ENCODE measurements around the gene TUB.

Gene TUB

GRCh38 chr11:8086001-8086479 lies 5.0 kb downstream of the TUB start:
- no peaks in the 10 kb centered on the region for H3K9me3 Mint-ChIP-seq
- H3K4me3 Mint-ChIP-seq: no peak overlapping the region
- intact Hi-C loops (cut with micrococcal nuclease): no loop called here
- H3K4me1 Mint-ChIP-seq (ENCODE audit: low read depth): no peaks in the 10 kb centered on the region
- no peaks in the 10 kb centered on the region for H3K36me3 Mint-ChIP-seq (ENCODE audit: low read depth)
- no peak overlapping the region for H3K27ac Mint-ChIP-seq
- peaks cover 32% of the 10 kb centered on the region for H3K27me3 Mint-ChIP-seq

DNA sequence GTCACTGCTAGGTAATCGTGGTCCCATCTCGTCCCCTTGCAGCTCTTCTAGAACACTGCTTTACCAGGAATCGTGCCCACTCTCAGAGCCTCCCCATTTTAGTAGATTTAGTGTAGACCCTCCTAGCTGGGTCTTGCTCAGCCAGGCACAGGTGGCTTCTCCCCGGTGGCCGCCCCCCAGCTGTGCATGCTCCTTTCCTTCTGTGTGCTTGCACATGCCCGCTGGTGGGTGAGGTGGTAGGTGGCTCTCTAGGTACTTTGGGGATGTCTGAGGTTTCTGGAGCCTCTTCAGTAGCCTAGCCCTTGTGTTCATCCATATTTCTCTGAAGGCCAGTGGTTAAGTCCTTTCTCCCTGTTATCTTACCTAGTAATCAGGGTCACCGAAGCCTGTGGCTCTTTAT lies 5.6 kb downstream of the TUB start:
- H3K9me3 Mint-ChIP-seq: no peaks in the 10 kb centered on the region
- H3K4me3 Mint-ChIP-seq: no peak overlapping the region
- H3K27ac Mint-ChIP-seq: no peak overlapping the region
- H3K4me1 Mint-ChIP-seq (ENCODE audit: low read depth): no peaks in the 10 kb centered on the region
- intact Hi-C loops (cut with micrococcal nuclease): no loop called here
- H3K27me3 Mint-ChIP-seq: peaks cover 29% of the 10 kb centered on the region
- H3K36me3 Mint-ChIP-seq (ENCODE audit: low read depth): no peaks in the 10 kb centered on the region

DNA sequence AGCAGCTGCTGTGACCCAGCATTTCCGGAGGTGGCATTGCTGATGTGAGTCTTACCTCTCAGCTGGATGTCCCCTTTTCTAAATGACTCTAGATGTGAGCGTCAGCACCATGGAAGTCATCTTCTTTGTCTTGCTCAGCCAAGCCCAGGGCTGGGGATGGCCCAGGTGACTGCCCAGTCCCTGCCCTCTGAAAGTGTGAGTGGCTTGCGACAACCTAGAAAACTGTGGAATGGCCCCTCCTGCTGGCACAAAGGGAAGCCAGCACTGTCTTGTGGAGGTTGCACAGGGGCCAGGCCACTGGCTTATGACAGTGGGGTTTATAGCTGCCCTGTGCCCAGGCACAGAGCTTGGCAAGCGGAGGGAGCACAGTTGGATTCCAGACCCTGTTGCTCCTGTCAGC lies 6.2 kb downstream of the TUB start:
- peaks cover 23% of the 10 kb centered on the region for H3K27me3 Mint-ChIP-seq

GRCh38 chr11:8087756-8088155 lies 6.7 kb downstream of the TUB start:
- intact Hi-C loops (cut with micrococcal nuclease): no loop called here
- Mint-ChIP-seq H3K27me3 (peaks cover 17% of the 10 kb centered on the region), H3K36me3 (ENCODE audit: low read depth) (no peaks in the 10 kb centered on the region), H3K9me3 (no peaks in the 10 kb centered on the region), H3K4me1 (ENCODE audit: low read depth) (no peaks in the 10 kb centered on the region), H3K4me3 (no peak overlapping the region), H3K27ac (no peak overlapping the region)

More for the DNA sequence above, 6.2 kb downstream of the TUB start:
- Mint-ChIP-seq H3K4me3 (no peak overlapping the region), H3K27ac (no peak overlapping the region), H3K4me1 (ENCODE audit: low read depth) (no peaks in the 10 kb centered on the region), H3K9me3 (no peaks in the 10 kb centered on the region), H3K36me3 (ENCODE audit: low read depth) (no peaks in the 10 kb centered on the region)
- intact Hi-C loops (cut with micrococcal nuclease): no loop called here

- Mint-ChIP-seq H3K27me3 (peaks cover 6% of the 10 kb centered on the region), H3K36me3 (ENCODE audit: low read depth) (no peaks in the 10 kb centered on the region), H3K4me1 (ENCODE audit: low read depth) (no peaks in the 10 kb centered on the region), H3K4me3 (no peak overlapping the region), H3K27ac (no peak overlapping the region), H3K9me3 (no peaks in the 10 kb centered on the region)
- intact Hi-C loops (cut with micrococcal nuclease): loop anchor here (10.0 kb wide), 2 partner anchors 195 to 995 kb away; no protein-coding TSS in a partner anchor
Measured at GRCh38 chr11:8089791-8090510, 8.9 kb downstream of the TUB start.

GRCh38 chr11:8090756-8091155 lies 9.7 kb downstream of the TUB start:
- peaks cover under 1% of the 10 kb centered on the region for H3K27me3 Mint-ChIP-seq
- H3K9me3 Mint-ChIP-seq: no peaks in the 10 kb centered on the region
- intact Hi-C loops (cut with micrococcal nuclease): loop anchor here (10.0 kb wide), 2 partner anchors 196 to 996 kb away; no protein-coding TSS in a partner anchor
- H3K4me1 Mint-ChIP-seq (ENCODE audit: low read depth): no peaks in the 10 kb centered on the region
- H3K27ac Mint-ChIP-seq: no peak overlapping the region
- no peak overlapping the region for H3K4me3 Mint-ChIP-seq
- H3K36me3 Mint-ChIP-seq (ENCODE audit: low read depth): no peaks in the 10 kb centered on the region

GRCh38 chr11:8091721-8092120 lies 10.7 kb downstream of the TUB start:
- intact Hi-C loops (cut with micrococcal nuclease): loop anchor here (10.0 kb wide), 2 partner anchors 197 to 997 kb away; no protein-coding TSS in a partner anchor
- no peaks in the 10 kb centered on the region for H3K9me3 Mint-ChIP-seq

GRCh38 chr11:8092587-8093424 lies 11.8 kb downstream of the TUB start:
- Mint-ChIP-seq H3K9me3 (no peaks in the 10 kb centered on the region), H3K4me3 (no peak overlapping the region), H3K27ac (no peak overlapping the region), H3K36me3 (ENCODE audit: low read depth) (no peaks in the 10 kb centered on the region), H3K4me1 (ENCODE audit: low read depth) (no peaks in the 10 kb centered on the region), H3K27me3 (no peaks in the 10 kb centered on the region)
- intact Hi-C loops (cut with micrococcal nuclease): loop anchor here (10.0 kb wide), 2 partner anchors 198 to 998 kb away; no protein-coding TSS in a partner anchor

More at GRCh38 chr11:8091721-8092120, 10.7 kb downstream of the TUB start:
- no peak overlapping the region for H3K27ac Mint-ChIP-seq
- no peaks in the 10 kb centered on the region for H3K27me3 Mint-ChIP-seq
- no peaks in the 10 kb centered on the region for H3K4me1 Mint-ChIP-seq (ENCODE audit: low read depth)
- no peak overlapping the region for H3K4me3 Mint-ChIP-seq
- no peaks in the 10 kb centered on the region for H3K36me3 Mint-ChIP-seq (ENCODE audit: low read depth)

GRCh38 chr11:8093931-8094575 lies 13.0 kb downstream of the TUB start:
- Mint-ChIP-seq H3K4me3 (no peak overlapping the region), H3K4me1 (ENCODE audit: low read depth) (no peaks in the 10 kb centered on the region), H3K27me3 (no peaks in the 10 kb centered on the region), H3K27ac (no peak overlapping the region), H3K36me3 (ENCODE audit: low read depth) (no peaks in the 10 kb centered on the region), H3K9me3 (no peaks in the 10 kb centered on the region)
- intact Hi-C loops (cut with micrococcal nuclease): loop anchor here (10.0 kb wide), 2 partner anchors 199 to 999 kb away; no protein-coding TSS in a partner anchor

DNA sequence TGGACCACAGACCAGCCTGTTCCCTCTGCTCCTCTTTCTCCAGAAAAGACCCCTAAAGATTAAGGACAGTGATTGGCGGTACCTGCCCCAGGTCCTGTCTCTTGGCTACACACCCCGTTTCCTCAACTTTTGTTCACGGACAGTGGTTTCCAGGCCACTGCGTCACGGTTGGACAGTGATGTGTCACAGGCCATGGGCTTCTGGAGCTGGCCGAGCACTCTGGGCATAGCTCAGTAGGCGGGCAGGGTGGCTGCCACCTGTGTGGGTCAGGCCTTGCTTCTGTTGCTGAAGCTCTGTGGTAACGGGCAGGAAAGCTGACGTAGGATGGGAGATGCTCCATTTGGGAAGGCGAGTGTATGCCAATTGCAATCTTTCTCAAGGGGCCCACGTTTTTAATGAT lies 13.6 kb downstream of the TUB start:
- no peak overlapping the region for H3K27ac Mint-ChIP-seq
- no peaks in the 10 kb centered on the region for H3K4me1 Mint-ChIP-seq (ENCODE audit: low read depth)
- no peaks in the 10 kb centered on the region for H3K27me3 Mint-ChIP-seq
- intact Hi-C loops (cut with micrococcal nuclease): loop anchor here (10.0 kb wide), 2 partner anchors 200 to 1000 kb away; no protein-coding TSS in a partner anchor
- H3K9me3 Mint-ChIP-seq: no peaks in the 10 kb centered on the region
- H3K36me3 Mint-ChIP-seq (ENCODE audit: low read depth): no peaks in the 10 kb centered on the region
- no peak overlapping the region for H3K4me3 Mint-ChIP-seq

DNA sequence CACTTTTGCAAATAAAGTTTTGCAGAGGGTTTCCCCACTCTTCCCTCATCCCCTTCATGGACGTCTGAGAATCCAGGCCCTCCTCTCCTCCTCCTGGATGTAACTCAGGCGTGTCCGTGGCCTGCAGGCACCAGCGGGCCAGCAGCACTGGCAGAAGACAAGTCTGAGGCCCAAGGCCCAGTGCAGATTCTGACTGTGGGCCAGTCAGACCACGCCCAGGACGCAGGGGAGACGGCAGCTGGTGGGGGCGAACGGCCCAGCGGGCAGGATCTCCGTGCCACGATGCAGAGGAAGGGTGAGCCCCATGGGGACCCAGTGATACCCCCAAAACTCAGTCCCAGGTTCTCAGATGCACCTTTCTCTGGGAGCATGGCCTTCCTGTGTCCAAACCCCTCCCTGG lies 14.4 kb downstream of the TUB start:
- intact Hi-C loops (cut with micrococcal nuclease): loop anchor here (10.0 kb wide), 2 partner anchors 201 to 1001 kb away; no protein-coding TSS in a partner anchor
- no peaks in the 10 kb centered on the region for H3K27me3 Mint-ChIP-seq
- H3K27ac Mint-ChIP-seq: no peak overlapping the region
- H3K36me3 Mint-ChIP-seq (ENCODE audit: low read depth): no peaks in the 10 kb centered on the region
- no peaks in the 10 kb centered on the region for H3K4me1 Mint-ChIP-seq (ENCODE audit: low read depth)
- no peaks in the 10 kb centered on the region for H3K9me3 Mint-ChIP-seq
- no peak overlapping the region for H3K4me3 Mint-ChIP-seq

DNA sequence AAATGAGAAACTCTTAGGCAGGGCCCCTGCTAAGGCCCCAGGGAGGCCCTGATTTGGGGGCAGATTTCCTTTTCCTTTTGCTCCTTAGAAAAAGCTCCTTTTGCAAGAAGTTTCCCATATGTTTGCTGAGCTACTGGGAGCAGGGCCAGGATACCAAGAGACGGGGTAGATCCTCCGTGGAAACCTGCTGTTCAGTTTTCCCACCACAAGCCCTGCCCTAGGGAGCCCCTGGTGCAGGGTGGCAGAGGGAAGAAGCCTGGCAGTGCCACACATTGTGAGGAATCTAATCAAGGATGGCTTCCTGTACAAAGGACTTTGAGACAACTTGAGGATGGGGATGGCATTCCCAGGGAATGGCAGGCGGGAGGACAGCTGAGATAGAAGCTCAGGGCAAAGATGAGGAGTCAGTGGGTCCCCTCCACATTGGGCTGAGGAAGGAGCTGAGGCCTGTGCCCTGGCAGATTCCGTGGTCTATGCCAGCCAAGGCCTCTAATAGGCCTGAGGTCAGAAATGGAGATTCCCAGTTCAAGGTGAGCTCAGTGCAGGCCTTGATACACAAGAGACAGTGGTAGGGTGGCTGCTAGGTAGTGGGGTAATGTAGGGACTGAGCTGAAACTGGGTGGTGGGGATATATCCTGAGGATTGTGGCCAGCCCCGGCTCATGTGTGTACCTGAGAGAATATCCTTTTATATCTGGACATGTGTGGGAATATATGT lies 15.0 kb downstream of the TUB start:
- no peak overlapping the region for H3K4me3 Mint-ChIP-seq

DNA sequence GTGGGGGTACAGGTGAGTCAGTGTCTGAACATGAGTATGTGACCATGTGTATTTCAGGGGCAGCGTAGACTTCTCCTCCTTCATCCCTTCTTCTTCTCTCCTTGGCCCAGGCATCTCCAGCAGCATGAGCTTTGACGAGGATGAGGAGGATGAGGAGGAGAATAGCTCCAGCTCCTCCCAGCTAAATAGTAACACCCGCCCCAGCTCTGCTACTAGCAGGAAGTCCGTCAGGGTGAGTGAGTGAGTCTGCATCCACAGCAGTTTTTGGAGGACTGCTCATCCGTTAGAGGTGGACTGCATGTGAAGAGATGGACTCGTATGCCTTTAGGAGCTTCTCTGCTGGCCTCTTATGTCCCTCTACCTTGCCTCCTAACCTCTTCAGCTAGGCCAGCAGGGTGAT lies 15.6 kb downstream of the TUB start:
- Mint-ChIP-seq H3K9me3 (no peaks in the 10 kb centered on the region), H3K4me3 (no peak overlapping the region), H3K4me1 (ENCODE audit: low read depth) (no peaks in the 10 kb centered on the region), H3K27ac (no peak overlapping the region), H3K27me3 (no peaks in the 10 kb centered on the region), H3K36me3 (ENCODE audit: low read depth) (no peaks in the 10 kb centered on the region)
- intact Hi-C loops (cut with micrococcal nuclease): loop anchor here (10.0 kb wide), 2 partner anchors 202 to 1002 kb away; no protein-coding TSS in a partner anchor

More for the DNA sequence above, 15.0 kb downstream of the TUB start:
- intact Hi-C loops (cut with micrococcal nuclease): loop anchor here (10.0 kb wide), 2 partner anchors 201 to 1001 kb away; no protein-coding TSS in a partner anchor
- Mint-ChIP-seq H3K4me1 (ENCODE audit: low read depth) (no peaks in the 10 kb centered on the region), H3K27ac (no peak overlapping the region), H3K9me3 (no peaks in the 10 kb centered on the region), H3K36me3 (ENCODE audit: low read depth) (no peaks in the 10 kb centered on the region), H3K27me3 (no peaks in the 10 kb centered on the region)

All from dendritic cell treated with granulocyte-macrophage colony-stimulating factor and Interleukin-4, amounts not matched to agents 40 ng/mL and 50 ng/mL, for 4 days (primary cell).